SKM-1 (cell line): ENCODE data around the gene APAF1.

Experiments used
- DNase-seq: peaks from one replicate; lab custom pipeline; 2025; ENCODE audit not compliant: unreplicated experiment; lab: John Stamatoyannopoulos, UW

Gene APAF1

GRCh38 chr12:98656289-98657101, 11.4 kb downstream of the APAF1 start:
- DNase-seq, result no peak

- no peak for DNase-seq
Observed at GRCh38 chr12:98660521-98660920, 15.4 kb downstream of the APAF1 start.

DNA sequence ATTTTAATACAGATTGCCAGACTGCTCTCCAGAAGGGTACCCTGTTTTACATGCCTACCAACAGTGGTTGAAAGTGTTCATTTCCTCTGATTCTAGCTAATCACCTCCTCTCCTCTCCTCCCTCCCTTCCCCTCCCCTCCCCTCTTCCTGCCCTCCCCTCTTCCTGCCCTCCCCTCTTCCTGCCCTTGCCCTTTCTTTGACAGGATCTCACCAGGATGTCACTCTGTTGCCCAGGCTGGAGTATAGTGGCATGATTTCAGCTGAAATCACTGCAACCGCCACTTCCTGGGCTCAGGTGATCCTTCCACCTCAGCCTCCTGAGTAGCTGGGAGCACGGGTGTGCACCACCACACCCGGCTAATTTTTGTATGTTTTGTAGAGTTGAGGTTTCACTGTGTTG, 24.7 kb downstream of the APAF1 start:
- DNase-seq, result no peak

DNA sequence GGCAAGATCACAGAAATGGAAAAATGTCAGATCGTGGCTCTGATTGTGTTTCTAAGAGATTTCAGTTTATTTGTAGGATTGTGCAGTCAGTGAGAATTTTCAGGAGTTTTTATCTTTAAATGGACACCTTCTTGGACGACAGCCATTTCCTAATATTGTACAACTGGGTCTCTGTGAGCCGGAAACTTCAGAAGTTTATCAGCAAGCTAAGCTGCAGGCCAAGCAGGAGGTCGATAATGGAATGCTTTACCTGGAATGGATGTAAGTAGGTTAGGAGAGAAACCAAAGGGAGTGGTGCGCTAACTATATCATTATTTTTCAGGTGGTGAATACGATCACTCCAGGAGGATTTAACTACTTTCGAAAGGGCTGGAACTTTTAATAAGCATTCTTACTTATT, 26.4 kb downstream of the APAF1 start:
- DNase-seq, result no peak

GRCh38 chr12:98674841-98675240, 29.8 kb downstream of the APAF1 start:
- DNase-seq, result no peak

DNA sequence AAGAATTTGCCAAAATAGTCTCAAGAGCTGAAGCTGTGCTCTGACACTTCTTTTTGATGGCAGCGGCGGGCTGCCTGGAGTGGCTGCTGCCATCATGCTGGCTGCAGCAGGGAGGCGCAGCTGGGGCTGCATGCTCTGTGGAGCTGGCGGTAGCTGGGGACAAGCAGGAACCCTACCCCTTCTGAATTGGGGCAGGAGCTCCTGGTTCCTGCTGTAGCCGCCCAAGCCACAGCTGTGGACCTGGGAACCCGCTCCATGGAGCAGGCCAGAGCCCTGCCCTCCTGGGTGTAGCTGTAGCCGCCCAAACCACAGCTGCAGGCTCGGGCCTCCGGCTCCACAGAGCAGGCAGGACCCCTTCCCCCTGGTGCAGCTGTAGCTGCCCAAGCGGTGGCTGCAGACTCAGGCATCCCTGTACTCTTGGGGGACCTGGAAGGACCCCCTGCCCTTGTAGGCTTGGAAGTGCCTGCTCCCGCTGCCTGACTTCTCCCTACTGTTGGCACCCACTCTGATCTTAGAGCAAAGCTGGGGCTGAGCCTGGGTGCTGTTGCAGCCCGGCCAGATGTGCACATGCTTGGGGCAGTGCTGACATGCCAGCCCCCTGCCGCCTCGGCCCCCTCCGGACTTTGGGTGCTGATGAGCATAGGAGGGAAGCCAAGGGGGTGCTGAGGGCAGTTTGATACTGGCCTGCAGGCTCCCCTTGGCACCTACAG, 33.3 kb downstream of the APAF1 start:
- DNase-seq, result no peak

DNA sequence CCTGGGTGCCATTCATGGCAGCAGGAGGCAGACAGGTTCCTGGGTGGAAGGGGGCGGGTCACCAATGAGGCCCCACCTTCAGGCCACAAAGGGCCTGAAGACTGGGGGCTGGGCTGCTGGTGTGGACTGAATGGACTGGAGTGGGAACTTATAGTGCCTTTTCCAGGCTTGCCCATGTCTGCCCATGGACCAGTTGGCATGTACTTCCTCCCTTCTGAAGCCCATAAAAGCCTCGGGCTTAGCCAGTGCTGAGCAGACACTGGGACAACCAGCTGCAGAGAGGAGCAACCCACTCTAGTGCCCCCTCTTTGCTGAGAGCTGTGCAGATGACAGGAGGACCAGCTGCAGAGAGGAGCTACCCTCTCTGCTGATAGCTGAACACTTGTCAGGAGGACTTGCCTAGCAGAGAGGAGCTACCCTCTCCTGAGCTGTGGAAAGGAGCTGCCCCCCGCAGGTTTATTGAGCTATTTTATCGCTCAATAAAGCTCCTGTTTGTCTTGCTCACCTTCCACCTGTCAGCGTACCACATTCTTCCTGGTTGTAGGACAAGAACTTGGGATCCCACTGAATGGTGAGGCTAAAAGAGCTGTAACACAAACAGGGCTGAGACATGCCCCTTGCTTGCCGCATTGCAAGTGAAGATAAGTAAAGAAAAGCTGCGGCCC, 34.0 kb downstream of the APAF1 start:
- DNase-seq, result no peak

DNA sequence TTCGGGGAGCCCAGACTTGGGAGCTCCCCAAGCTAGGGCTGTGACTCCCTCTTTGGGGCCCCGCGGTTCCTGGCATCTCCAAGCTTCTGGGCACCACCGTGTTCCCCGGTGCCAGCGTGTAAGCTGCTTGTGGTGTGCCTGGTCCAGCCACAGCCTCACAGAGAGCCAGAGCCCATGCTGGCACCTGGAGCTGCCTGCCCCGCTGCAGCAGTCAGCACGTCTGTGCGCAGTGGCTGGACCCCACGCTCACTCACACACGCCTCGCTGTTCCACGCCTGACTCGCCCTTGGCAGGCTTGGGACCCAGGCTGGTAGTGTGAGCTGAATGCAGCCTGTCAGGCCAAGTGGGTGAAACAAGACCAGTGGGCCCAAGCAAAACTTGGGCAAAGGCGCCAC, 34.5 kb downstream of the APAF1 start:
- no peak for DNase-seq

DNA sequence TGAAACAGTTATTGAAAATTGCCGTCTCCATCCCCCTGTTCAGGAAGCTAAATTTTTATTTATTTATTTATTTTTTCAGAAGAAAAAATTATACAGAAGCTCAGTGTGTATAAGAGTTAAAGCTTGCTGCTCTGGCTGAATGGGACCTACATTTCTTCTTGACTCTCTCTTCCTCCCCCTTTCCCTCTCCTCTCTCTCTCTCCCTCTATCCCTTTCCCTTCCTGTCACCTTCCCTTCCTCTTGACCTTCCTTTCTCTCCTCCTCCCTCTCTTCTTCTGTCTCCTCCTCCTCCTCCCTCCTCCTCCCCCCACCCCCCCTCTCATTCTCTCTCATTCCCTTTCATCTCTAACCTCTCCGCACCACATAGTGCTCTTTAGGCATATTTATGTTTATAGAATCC, 39.1 kb downstream of the APAF1 start:
- no peak for DNase-seq

DNA sequence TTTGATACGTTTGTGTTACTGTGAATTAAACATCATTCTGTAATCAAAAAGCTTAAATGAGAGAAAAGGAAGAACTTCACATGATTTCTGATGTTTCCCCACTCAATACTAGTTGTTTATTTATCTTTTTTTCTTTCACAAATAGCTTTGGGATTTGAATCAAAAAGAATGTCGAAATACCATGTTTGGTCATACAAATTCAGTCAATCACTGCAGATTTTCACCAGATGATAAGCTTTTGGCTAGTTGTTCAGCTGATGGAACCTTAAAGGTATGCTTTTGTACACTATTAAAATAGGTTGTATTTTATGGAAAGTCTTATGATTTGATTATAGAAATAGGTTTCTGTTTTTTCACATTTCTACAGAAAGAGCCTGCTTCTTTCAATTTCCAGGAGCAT, 41.5 kb downstream of the APAF1 start:
- no peak for DNase-seq

DNA sequence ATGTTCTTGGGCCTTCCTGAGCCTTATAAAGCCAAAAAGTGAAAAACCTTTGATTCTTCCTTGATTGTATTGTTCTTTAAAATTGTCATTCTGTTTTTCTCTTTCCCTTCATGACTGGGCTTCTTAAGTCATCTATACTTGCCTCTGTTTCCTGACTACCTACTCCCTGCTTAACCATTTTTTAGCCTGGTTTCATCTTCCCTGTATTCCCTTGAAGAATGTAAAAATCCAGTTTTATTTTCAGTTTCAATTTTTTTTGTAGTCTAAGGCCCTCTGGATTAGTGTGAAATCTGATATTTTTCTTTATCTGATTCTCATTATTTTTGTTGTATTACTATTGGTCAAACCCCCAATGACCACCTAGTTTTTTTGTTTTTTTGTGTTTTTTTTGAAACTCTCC, 46.3 kb downstream of the APAF1 start:
- no peak for DNase-seq

GRCh38 chr12:98696036-98696646, 51.1 kb downstream of the APAF1 start:
- DNase-seq, result no peak

DNA sequence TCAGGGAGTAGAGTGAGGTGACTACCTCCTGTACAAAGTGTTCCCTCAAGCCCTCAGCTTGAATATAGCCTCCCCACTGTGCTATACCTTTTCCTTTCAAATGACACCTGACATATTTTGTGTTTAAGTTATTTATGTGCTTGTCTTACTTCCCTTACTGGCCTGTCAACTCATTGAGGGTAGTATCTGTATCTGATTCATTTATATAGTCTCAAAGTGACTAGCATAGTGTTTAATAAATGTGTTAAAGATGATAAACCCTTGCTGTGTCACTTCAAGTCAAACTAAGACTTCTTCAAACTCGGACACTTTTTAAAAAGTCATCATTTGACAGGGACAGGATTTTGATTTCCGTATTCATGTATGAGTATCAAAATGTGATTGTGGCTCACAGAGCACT, 52.1 kb downstream of the APAF1 start:
- no peak for DNase-seq

- DNase-seq, result peak; percentile 32
Observed at GRCh38 chr12:98698603-98699463, 53.7 kb downstream of the APAF1 start.

DNA sequence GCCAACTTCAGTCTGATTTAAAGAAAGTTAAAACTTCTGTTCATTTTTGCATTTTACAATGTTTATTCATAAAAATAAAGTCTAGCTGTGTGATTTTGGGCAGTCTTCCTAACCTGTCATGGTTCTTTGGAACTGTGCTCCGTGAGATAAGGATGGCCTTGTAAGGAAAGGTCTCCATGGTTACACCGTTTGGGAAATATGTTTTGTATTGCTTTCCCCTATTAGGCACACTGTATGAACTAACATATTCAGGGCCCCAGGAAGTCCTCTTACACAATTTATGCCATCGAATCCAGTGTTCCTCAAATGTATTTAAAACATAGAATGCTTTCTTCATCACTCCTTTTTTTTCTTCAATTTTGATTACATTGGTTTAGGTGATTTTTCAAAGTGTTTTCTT, 54.5 kb downstream of the APAF1 start:
- peak; percentile 21 for DNase-seq

- DNase-seq, result no peak
Observed at GRCh38 chr12:98701166-98701565, 56.1 kb downstream of the APAF1 start.

GRCh38 chr12:98709022-98709421, 63.9 kb downstream of the APAF1 start:
- no peak for DNase-seq

DNA sequence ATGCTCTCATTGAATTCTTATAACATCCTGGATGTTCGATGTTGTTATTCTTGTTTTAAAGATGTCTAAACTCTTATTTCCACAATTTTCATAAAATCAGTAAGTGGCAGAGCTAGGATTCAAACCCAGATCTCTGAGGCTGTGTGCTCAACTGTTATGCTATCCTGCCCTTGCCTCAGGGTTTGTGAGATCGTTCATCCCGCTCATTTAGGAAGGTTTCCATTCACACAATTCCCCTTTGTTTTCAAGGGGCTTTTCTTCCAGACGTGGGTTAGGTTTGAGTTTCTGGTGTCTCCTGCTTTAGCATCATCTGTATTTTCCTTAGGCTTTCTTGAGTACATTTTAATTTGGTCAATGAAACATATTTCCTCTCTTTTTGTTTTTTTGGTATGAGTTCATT, 69.3 kb downstream of the APAF1 start:
- no peak for DNase-seq

DNA sequence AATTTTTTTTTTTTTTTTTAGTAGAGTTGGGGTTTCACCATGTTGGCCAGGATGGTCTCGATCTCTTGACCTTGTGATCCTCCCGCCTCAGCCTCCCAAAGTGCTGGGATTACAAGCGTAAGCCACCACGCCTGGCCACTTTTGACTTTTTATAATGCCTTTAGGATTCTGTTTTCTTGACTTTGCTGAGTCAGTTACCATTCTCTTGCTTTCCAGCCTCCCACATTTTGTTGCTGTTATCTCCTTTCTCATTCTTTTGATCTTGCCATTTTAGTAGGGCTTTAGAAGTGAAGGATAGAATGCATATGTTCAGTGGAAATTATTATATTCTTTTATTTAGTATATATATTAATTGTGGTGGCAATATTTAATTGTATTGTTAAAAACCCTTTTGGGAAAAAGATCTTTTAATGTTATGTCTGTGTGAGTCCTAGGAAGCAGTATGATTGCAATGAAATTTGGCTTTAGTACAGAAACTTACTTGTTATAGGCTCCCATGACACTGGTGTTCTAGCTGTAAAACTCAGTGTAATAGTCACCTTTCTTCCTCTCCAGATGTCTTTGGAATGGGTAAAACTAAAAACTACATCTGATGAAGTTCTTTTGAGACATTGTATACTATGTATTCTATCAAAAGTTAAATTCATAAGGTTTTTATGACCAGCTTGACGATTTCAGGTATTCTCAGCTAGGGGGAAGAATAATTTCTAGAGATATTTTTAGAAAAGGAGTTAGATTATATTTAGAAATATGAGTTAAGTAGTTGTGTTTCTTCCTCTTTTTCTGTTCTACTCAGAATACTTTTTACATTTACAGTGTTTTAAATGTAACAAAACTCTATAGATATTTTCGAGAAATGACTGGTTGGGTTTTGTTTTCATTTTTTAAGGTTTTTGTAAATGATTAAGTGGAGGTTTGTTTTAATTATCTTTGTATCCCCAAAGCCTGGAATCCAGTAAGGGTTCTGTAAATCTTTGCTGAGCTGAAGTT, 74.7 kb downstream of the APAF1 start:
- DNase-seq, result no peak
